ENCODE data around the gene HMGXB4. TPM values are rescaled to one million over a fixed set of nuclear protein-coding genes. Genes with fewer than 3 reads are reported as not detected.

The HMGXB4 gene
- total and polyA plus RNA-seq, 2 of the 8 experiments (the other 6 are each of a cell fraction or from before 2014, with no cell fraction given) = 20.9 to 41.3 TPM

DNA sequence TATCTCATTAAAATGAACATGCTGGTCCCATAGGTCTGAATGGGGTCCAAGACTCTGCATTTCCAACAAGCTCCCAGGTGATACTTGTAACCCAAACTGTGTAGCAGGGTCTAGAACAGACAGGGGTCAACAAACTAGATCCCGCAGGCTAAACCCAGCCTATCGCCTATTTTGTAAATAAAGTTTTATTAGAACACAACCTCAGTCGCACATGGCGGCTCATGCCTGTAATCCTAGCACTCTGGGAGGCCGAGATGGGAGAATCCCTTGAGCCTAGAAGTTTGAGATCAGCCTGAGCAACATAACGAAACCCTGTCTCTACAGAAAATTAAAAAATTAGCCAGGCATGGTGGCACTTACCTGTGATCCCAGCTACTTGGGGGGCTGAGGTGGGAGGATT lies 42.3 kb upstream of the HMGXB4 start:
- Histone ChIP-seq H3K27me3 (replicated peaks in 1 of 4; ENCODE audit: control insufficient read depth in 3 of 4, extremely low read depth in 1 of 4, insufficient read depth in 3 of 4, low read length in 3 of 4) (no peaks in the 10 kb centered on the region; a peak in 2 of 7 replicates), H3K9ac (replicated peaks in 1 of 4; ENCODE audit: extremely low read depth in 1 of 4, low read depth in 3 of 4, low read length in 3 of 4) (no peak overlapping the region), H2BK20ac (ENCODE audit: low read length) (no peak overlapping the region), H3K27ac (ENCODE audit: low read depth, low read length) (no peak overlapping the region), H2AFZ (ENCODE audit: low read length) (no peak overlapping the region), H3K36me3 (ENCODE audit: control insufficient read depth in 2 of 4, insufficient read depth in 4 of 4, low read length in 3 of 4) (no peaks in the 10 kb centered on the region), H3K9me3 (ENCODE audit: insufficient read depth in 2 of 2, low read depth in 1 of 2, low read length in 1 of 2) (no peaks in the 10 kb centered on the region), H3K4me2 (ENCODE audit: insufficient read depth in 1 of 2, low read depth in 2 of 2, low read length in 2 of 2) (no peak overlapping the region), H4K5ac (ENCODE audit: insufficient read length, low read depth, low read length) (no peak overlapping the region), H3K56ac (replicated peaks; ENCODE audit: insufficient read length, low read depth, low read length) (no peak overlapping the region), H4K8ac (ENCODE audit: extremely low read depth, insufficient read depth, low read length) (no peak overlapping the region), H3K14ac (ENCODE audit: insufficient read length) (no peak overlapping the region), H3K23me2 (ENCODE audit: low read depth, low read length) (no peaks in the 10 kb centered on the region), H2BK12ac (ENCODE audit: low read depth, low read length) (no peak overlapping the region), H3K18ac (ENCODE audit: extremely low read depth, low read length) (no peak overlapping the region), H4K91ac (replicated peaks; ENCODE audit: insufficient read length, low read length) (no peak overlapping the region), H4K20me1 (replicated peaks in 1 of 2; ENCODE audit: control insufficient read depth in 1 of 2, insufficient read depth in 2 of 2, low read length in 2 of 2) (no peaks in the 10 kb centered on the region), H3K23ac (ENCODE audit: insufficient read length) (no peak overlapping the region), H3K79me2 (ENCODE audit: control insufficient read depth in 1 of 2, insufficient read depth in 2 of 2, low read length in 2 of 2) (no peaks in the 10 kb centered on the region), H2BK5ac (ENCODE audit: low read depth, low read length) (no peak overlapping the region), H2BK120ac (replicated peaks; ENCODE audit: low read depth, low read length) (no peak overlapping the region), H3K79me1 (ENCODE audit: low read depth, low read length) (no peaks in the 10 kb centered on the region), H2AK5ac (ENCODE audit: low read depth, low read length) (no peak overlapping the region), H3K4me1 (replicated peaks in 1 of 4; ENCODE audit: control insufficient read depth in 3 of 4, insufficient read depth in 4 of 4, low read length in 3 of 4) (no peaks in the 10 kb centered on the region; a peak in 2 of 7 replicates), H3K4ac (replicated peaks; ENCODE audit: insufficient read length, low read depth, low read length) (no peak overlapping the region), H2BK15ac (ENCODE audit: low read length) (no peak overlapping the region), H3K4me3 (ENCODE audit: extremely low read depth in 1 of 4, insufficient read depth in 2 of 4, low read depth in 3 of 4, low read length in 4 of 4) (no peak overlapping the region)
- CTCF ChIA-PET (ENCODE audit: partially characterized antibody) = interaction anchor here (1.0 to 1.2 kb wide), 2 partner anchors 13 to 60 kb away, joined by 3 read pairs; no protein-coding TSS in a partner anchor
- TF ChIP-seq NRF1 (IDR thresholded peaks at IDR 0.05; ENCODE audit: low read depth, low read length) (no peak), TAF7 (optimal IDR thresholded peaks at IDR 0.05; ENCODE audit: borderline replicate concordance, low read depth, low read length) (no peak), SP4 (IDR thresholded peaks at IDR 0.05; ENCODE audit: low read length) (no peak), JUND (IDR thresholded peaks at IDR 0.05; ENCODE audit: low read length) (no peak), JUN (IDR thresholded peaks at IDR 0.05; ENCODE audit: low read depth, low read length) (no peak), SAP30 (IDR thresholded peaks at IDR 0.05; ENCODE audit: insufficient read depth, insufficient replicate concordance, low read length) (no peak), HDAC2 (IDR thresholded peaks at IDR 0.05; ENCODE audit: borderline replicate concordance in 1 of 2, low read depth in 2 of 2, low read length in 2 of 2) (no peak), SP1 (IDR thresholded peaks at IDR 0.05; ENCODE audit: low read depth, low read length) (no peak), EP300 (IDR thresholded peaks at IDR 0.05; ENCODE audit: borderline replicate concordance in 1 of 2, low read depth in 2 of 2, low read length in 2 of 2) (no peak), CBX8 (IDR thresholded peaks at IDR 0.05; ENCODE audit: borderline replicate concordance, low read depth, low read length) (no peak)
- TF ChIP-seq, protein P1, sequence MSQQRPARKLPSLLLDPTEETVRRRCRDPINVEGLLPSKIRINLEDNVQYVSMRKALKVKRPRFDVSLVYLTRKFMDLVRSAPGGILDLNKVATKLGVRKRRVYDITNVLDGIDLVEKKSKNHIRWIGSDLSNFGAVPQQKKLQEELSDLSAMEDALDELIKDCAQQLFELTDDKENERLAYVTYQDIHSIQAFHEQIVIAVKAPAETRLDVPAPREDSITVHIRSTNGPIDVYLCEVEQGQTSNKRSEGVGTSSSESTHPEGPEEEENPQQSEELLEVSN (IDR thresholded peaks at IDR 0.05) = no peak
- DNase-seq (ENCODE audit: low read depth in 1 of 2, low spot score in 2 of 2) = no peak
- no peak for FAIRE-seq
- POLR2A ChIA-PET (ENCODE audit: partially characterized antibody) = no interaction called here
- 80% methylated on average over 6 of the region's 6 CpGs; no CpG with 5 or more reads in 1 of the 2 experiments for WGBS, 2 experiments (ENCODE audit: extremely low coverage in 1 of 2, insufficient coverage in 1 of 2, insufficient read length in 1 of 2, insufficient replicate concordance in 2 of 2, low coverage in 1 of 2, low lambda C conversion rate in 2 of 2, missing lambda C conversion rate in 1 of 2)

Data from H1 (cell line).